ENCODE measurements around the gene KLF6. TPM values are rescaled to one million over a fixed set of nuclear protein-coding genes. Genes with fewer than 3 reads are reported as not detected.

Gene KLF6
- polyA plus RNA-seq, 1 of the 3 experiments (the other 2 are of a cell fraction): 148 TPM

- Histone ChIP-seq H3K4me3 (ENCODE audit: low read depth in 2 of 2, low read length in 1 of 2) (no peak overlapping the region), H4K20me1 (ENCODE audit: insufficient read depth) (no peaks in the 10 kb centered on the region), H3K27me3 (ENCODE audit: insufficient read depth) (no peaks in the 10 kb centered on the region), H3K27ac (ENCODE audit: low read depth in 2 of 2, low read length in 1 of 2) (no peak overlapping the region), H3K79me2 (ENCODE audit: insufficient read depth) (no peaks in the 10 kb centered on the region), H2AFZ (ENCODE audit: low read depth) (no peak overlapping the region), H3K4me2 (0 out of 2 replicates have a peak overlapping the region, but pooled peaks have one; percentile 14), H3K9me2 (no peaks in the 10 kb centered on the region), H3F3A (replicated peaks; ENCODE audit: insufficient read depth) (peaks cover 11% of the 10 kb centered on the region), H3K9me3 (no peaks in the 10 kb centered on the region), H3K9ac (no peak overlapping the region), H3K36me3 (replicated peaks in 1 of 2; ENCODE audit: control insufficient read depth in 1 of 2, insufficient read depth in 2 of 2, low read length in 1 of 2) (no peaks in the 10 kb centered on the region), H3K4me1 (ENCODE audit: control insufficient read depth in 1 of 2, insufficient read depth in 2 of 2, low read depth in 1 of 2, low read length in 1 of 2) (peaks cover 9 to 12% of the 10 kb centered on the region in 2 experiments; a peak in 3 of 4 replicates)
- no peak for TF ChIP-seq REST (IDR thresholded peaks at IDR 0.05; ENCODE audit: low read depth, low read length)
- no peak for TF ChIP-seq MEF2A (IDR thresholded peaks at IDR 0.05; ENCODE audit: borderline replicate concordance, low read depth)
- TF ChIP-seq NFIC (IDR thresholded peaks at IDR 0.05; ENCODE audit: borderline replicate concordance): peak; percentile 59
- no peak for TF ChIP-seq CHD2 (IDR thresholded peaks at IDR 0.05; ENCODE audit: low read length, partially characterized antibody)
- TF ChIP-seq RCOR1 (IDR thresholded peaks at IDR 0.05; ENCODE audit: low read length): no peak
- no peak for TF ChIP-seq IRF3 (IDR thresholded peaks at IDR 0.05; ENCODE audit: low read depth, low read length)
- POLR2A ChIA-PET: no interaction called here
- 85% methylated on average over 11 of the region's 11 CpGs for WGBS (ENCODE audit: low lambda C conversion rate)
- CTCF ChIA-PET: no interaction called here
- DNase-seq: no peak
Observed at GRCh38 chr10:3750006-3750816, 34.8 kb downstream of the KLF6 start.

- Histone ChIP-seq H3K4me1 (ENCODE audit: control insufficient read depth in 1 of 2, insufficient read depth in 2 of 2, low read depth in 1 of 2, low read length in 1 of 2) (peaks cover 6 to 12% of the 10 kb centered on the region in 2 experiments; a peak in 3 of 4 replicates), H4K20me1 (ENCODE audit: insufficient read depth) (no peaks in the 10 kb centered on the region), H3K27ac (ENCODE audit: low read depth in 2 of 2, low read length in 1 of 2) (no peak overlapping the region), H3K79me2 (ENCODE audit: insufficient read depth) (no peaks in the 10 kb centered on the region), H3K9me2 (no peaks in the 10 kb centered on the region), H3F3A (replicated peaks; ENCODE audit: insufficient read depth) (peaks cover 6% of the 10 kb centered on the region), H2AFZ (ENCODE audit: low read depth) (no peak overlapping the region), H3K27me3 (ENCODE audit: insufficient read depth) (no peaks in the 10 kb centered on the region), H3K9me3 (no peaks in the 10 kb centered on the region), H3K4me3 (ENCODE audit: low read depth in 2 of 2, low read length in 1 of 2) (no peak overlapping the region), H3K9ac (no peak overlapping the region), H3K36me3 (replicated peaks in 1 of 2; ENCODE audit: control insufficient read depth in 1 of 2, insufficient read depth in 2 of 2, low read length in 1 of 2) (no peaks in the 10 kb centered on the region), H3K4me2 (no peak overlapping the region)
- CTCF ChIA-PET: no interaction called here
- POLR2A ChIA-PET: no interaction called here
- no peak for DNase-seq
- WGBS (ENCODE audit: low lambda C conversion rate): 73% methylated on average over 9 of the region's 9 CpGs
- TF ChIP-seq NRF1 (IDR thresholded peaks at IDR 0.05; ENCODE audit: low read depth, low read length) (no peak), SMC3 (IDR thresholded peaks at IDR 0.05; ENCODE audit: low read depth, low read length) (no peak), TCF12 (IDR thresholded peaks at IDR 0.05) (no peak), EZH2phosphoT487 (IDR thresholded peaks at IDR 0.05; ENCODE audit: borderline replicate concordance, low read depth) (no peak), EP300 (IDR thresholded peaks at IDR 0.05; ENCODE audit: borderline replicate concordance in 1 of 2, low read depth in 1 of 2, low read length in 1 of 2) (no peak), RCOR1 (IDR thresholded peaks at IDR 0.05; ENCODE audit: low read length) (no peak), TEAD4 (IDR thresholded peaks at IDR 0.05; ENCODE audit: borderline replicate concordance, insufficient read depth) (no peak), USF2 (IDR thresholded peaks at IDR 0.05; ENCODE audit: borderline replicate concordance, low read depth, low read length) (no peak), MEF2A (IDR thresholded peaks at IDR 0.05; ENCODE audit: borderline replicate concordance, low read depth) (no peak), MAX (IDR thresholded peaks at IDR 0.05; ENCODE audit: low read depth) (no peak), FOXJ3 (CRISPR knock-in tag; IDR thresholded peaks at IDR 0.05) (no peak), RXRA (IDR thresholded peaks at IDR 0.05; ENCODE audit: borderline replicate concordance, low read depth) (no peak), MXI1 (IDR thresholded peaks at IDR 0.05; ENCODE audit: low read depth, low read length) (no peak), FOXM1 (IDR thresholded peaks at IDR 0.05; ENCODE audit: low read depth) (no peak), TAF1 (IDR thresholded peaks at IDR 0.05; ENCODE audit: borderline replicate concordance, low read depth, low read length) (no peak), PBX3 (IDR thresholded peaks at IDR 0.05) (no peak)
Observed at GRCh38 chr10:3749600-3749999, 35.4 kb downstream of the KLF6 start.

Measured in SK-N-SH (cell line).